ENCODE measurements around the gene PTTG1IP.

PTTG1IP gene

DNA sequence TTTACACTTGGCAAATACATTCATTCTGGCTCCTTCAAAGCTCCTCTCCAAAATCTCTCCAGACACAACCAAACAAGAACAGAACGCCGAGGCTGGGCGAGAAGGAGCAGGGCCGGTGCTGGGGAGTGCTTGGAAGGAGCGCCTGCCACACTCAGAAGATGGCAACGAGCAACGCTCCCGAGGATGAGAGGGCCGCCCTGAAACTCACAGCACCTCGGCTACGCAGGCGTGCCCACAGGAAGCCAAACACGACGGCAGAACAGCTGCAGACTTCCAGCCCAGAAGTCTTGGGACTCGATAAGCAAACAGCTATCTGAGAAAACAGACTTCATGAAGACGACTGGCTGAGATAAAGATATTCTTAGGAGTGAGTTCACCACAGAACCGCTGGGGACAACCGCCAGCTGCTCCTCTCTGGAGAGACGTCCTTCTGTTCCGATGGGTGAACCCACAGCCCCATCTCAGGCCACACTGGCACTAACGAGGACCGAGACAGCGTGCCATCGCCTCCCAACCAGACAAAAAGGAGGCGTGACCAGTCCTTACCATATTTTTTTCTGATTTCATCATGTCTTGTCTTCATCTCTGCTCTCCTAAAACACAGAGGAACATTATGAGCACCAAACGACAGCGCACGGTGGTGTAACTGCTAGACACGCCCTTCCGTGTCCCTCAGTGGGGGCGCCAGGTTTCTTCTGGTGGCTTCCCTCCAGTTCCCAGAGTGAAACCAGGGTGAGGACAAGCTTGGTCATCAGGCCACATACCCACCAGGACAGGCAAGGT, 18.6 kb downstream of the PTTG1IP start:
- no peak overlapping the region for H3K4me3 ChIP-seq (ENCODE audit: low read depth, low read length)
- in situ Hi-C loops (cut with HindIII; ENCODE audit: low sequenced_read_pairs), result loop anchor here (5.0 kb wide), 1 partner anchor 48 kb away; no protein-coding TSS in a partner anchor
- TF ChIP-seq, protein P1, sequence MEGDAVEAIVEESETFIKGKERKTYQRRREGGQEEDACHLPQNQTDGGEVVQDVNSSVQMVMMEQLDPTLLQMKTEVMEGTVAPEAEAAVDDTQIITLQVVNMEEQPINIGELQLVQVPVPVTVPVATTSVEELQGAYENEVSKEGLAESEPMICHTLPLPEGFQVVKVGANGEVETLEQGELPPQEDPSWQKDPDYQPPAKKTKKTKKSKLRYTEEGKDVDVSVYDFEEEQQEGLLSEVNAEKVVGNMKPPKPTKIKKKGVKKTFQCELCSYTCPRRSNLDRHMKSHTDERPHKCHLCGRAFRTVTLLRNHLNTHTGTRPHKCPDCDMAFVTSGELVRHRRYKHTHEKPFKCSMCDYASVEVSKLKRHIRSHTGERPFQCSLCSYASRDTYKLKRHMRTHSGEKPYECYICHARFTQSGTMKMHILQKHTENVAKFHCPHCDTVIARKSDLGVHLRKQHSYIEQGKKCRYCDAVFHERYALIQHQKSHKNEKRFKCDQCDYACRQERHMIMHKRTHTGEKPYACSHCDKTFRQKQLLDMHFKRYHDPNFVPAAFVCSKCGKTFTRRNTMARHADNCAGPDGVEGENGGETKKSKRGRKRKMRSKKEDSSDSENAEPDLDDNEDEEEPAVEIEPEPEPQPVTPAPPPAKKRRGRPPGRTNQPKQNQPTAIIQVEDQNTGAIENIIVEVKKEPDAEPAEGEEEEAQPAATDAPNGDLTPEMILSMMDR (IDR thresholded peaks at IDR 0.05; ENCODE audit: low read depth, low read length, missing control alignments), result no peak
- DNase-seq (ENCODE audit: low read depth), result no peak

DNA sequence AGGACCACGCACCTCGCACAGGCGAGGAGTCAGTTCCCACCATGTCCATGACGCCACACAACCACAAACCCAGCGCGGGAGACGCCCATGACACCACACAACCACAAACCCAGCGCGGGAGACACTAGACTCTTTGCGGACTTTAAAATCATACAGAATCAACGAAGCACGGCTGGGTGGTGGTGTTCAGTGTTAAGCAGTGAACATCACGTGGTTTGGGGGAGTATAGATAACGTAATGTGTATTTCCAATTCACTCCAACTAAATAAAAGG, 19.2 kb downstream of the PTTG1IP start:
- in situ Hi-C loops (cut with HindIII; ENCODE audit: low sequenced_read_pairs), result loop anchor here (5.0 kb wide), 1 partner anchor 47 kb away; no protein-coding TSS in a partner anchor
- no peak overlapping the region for H3K4me3 ChIP-seq (ENCODE audit: low read depth, low read length)
- TF ChIP-seq, protein P1 (IDR thresholded peaks at IDR 0.05; ENCODE audit: low read depth, low read length, missing control alignments), result no peak
- DNase-seq (ENCODE audit: low read depth), result no peak

DNA sequence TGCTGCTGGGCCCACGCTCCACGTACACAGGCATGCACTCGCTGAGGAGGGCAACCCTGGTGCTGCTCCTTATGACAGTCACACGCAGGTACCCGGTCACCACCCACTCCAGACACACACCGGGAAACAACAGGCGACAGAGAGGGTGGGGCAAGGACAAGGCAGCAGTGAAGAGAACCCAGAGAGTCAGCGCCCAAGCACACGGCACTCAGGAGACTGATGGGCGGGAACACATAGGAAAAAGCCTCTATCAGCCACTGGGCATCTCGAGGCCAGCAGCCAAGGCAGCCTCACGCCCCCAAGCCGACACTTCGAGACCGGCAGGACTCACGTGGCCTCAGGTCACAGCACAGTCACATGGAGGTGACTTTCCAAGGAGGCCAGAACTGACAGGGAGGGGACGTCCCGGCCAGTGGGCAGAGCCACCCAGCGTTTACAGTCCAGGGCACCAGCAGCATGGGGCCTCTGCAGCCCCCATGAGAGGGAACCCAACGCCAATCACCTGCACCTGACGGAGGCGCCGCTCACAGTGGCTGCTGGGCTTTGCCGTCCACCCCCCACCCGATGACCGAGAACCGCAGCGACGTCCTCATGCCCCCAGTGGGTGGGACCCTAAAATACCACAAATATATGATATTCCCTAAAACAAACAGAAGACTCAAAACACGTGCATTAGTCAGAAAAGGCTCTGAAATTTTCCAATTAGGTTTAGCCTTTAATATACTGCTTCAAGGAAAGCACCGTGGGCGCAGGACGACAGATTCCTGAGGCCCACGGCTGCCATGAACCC, 19.7 kb downstream of the PTTG1IP start:
- no peak overlapping the region for H3K4me3 ChIP-seq (ENCODE audit: low read depth, low read length)
- in situ Hi-C loops (cut with HindIII; ENCODE audit: low sequenced_read_pairs), result loop anchor here (5.0 kb wide), 1 partner anchor 46 kb away; no protein-coding TSS in a partner anchor
- DNase-seq (ENCODE audit: low read depth), result no peak
- TF ChIP-seq, protein P1 (IDR thresholded peaks at IDR 0.05; ENCODE audit: low read depth, low read length, missing control alignments), result no peak

DNA sequence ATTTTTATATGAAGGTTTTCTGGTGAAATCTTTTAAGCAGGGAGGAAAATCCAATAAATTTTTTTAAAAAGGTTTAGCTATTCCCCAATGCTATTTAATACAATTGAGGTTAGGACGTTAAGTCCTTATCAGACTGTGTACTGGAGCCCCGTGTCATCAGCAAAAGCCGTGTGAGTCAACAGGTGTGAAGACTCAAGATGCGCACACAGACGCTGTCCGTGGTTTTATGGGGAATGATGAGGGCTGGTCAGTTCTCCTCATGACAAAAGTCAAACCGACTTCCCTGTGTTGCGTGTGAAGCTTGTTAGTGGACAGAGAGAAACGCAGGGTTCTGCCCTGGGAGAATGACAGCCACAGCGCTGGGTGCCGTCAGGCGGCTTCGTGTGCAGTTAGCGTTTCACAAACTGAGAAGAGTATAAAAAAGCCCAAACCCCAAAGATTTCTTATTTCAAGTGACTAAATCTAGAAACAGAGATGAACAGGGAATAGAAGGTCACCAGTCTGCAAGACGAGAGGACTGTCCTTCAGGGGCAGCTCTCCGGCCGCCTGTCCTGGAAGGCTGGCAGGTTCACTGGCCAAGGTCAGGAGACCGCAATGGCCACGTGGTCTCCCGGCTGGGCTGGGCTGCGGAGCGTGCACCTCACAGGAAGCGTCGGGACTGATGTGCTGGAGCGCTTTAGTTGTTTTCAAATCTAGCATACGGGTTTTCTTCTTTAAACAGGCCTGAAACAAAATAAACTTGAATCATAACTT, 22.4 kb downstream of the PTTG1IP start:
- TF ChIP-seq, protein P1 (IDR thresholded peaks at IDR 0.05; ENCODE audit: low read depth, low read length, missing control alignments), result no peak
- no peak overlapping the region for H3K4me3 ChIP-seq (ENCODE audit: low read depth, low read length)
- no peak for DNase-seq (ENCODE audit: low read depth)
- in situ Hi-C loops (cut with HindIII; ENCODE audit: low sequenced_read_pairs), result loop anchor here (5.0 kb wide), 1 partner anchor 44 kb away; no protein-coding TSS in a partner anchor

DNA sequence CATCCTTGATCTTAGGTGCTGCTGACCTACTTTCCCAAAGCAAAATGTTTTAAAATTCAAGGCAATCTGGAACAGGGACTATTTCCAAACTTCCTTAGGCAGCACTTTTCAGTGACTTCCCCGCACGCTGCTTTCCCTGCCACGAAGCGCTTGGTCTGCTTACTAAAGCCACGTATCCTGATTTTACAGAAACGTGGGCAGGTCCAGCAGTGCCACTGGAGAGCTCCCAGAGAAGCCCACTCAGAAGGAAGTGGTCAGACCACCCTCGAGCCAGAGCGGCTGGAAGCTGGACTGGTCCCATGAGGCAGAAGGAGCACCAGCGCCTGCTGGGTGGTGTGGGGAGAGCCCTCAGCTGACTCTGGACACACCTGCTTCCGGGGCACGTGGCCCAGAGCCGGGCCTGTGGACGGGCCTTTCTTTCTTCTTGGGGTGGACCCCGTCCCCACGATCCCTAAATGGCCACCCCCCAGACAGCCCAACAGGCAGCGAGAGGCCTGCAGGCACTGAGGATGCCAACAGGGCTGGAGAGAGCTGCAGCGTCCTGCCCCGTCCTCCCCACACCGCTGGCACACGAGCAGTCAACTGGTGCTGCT, 23.2 kb downstream of the PTTG1IP start:
- TF ChIP-seq, protein P1 (IDR thresholded peaks at IDR 0.05; ENCODE audit: low read depth, low read length, missing control alignments), result no peak
- no peak overlapping the region for H3K4me3 ChIP-seq (ENCODE audit: low read depth, low read length)
- DNase-seq (ENCODE audit: low read depth), result no peak
- in situ Hi-C loops (cut with HindIII; ENCODE audit: low sequenced_read_pairs), result loop anchor here (5.0 kb wide), 1 partner anchor 43 kb away; no protein-coding TSS in a partner anchor
